Measurements from ENCODE around the gene VTA1. TPM values are rescaled to one million over a fixed set of nuclear protein-coding genes. Genes with fewer than 3 reads are reported as not detected.
A peak's percentile ranks its signal among the peaks of the same experiment; 100 is the strongest.

VTA1 gene
- total and polyA plus RNA-seq, 2 of the 13 experiments (the other 11 are each of a cell fraction or from before 2014, with no cell fraction given): 70.7 to 89.1 TPM

GRCh38 chr6:142146828-142147662, at the start of gene VTA1, which contains the start of gene NMBR (continued):
- TF ChIP-seq MAFK (conservative IDR thresholded peaks at IDR 0.05 in 1 of 2, IDR thresholded peaks at IDR 0.05 in 1 of 2; ENCODE audit: low read length in 2 of 2) (no peak), CREB1 (IDR thresholded peaks at IDR 0.05) (peak; percentile 78), CREB1 (CRISPR knock-in tag; IDR thresholded peaks at IDR 0.05) (peak; percentile 96), ZNF256 (CRISPR knock-in tag; conservative IDR thresholded peaks at IDR 0.05) (0 out of 2 replicates have a peak, but pooled peaks have one; percentile 43), CBX2 (IDR thresholded peaks at IDR 0.05; ENCODE audit: low read depth, low read length) (no peak; the same call in 1 of the 2 replicates), CBX2 (CRISPR knock-in tag; IDR thresholded peaks at IDR 0.05; ENCODE audit: low read depth) (peak; percentile 87), ZNF264 (CRISPR knock-in tag; IDR thresholded peaks at IDR 0.05) (peak; percentile 84), CHCHD3 (CRISPR knock-in tag; IDR thresholded peaks at IDR 0.05) (peak; percentile 83; the same call in 1 of the 2 replicates), ZNF362 (CRISPR knock-in tag; IDR thresholded peaks at IDR 0.05; ENCODE audit: borderline replicate concordance) (peak; percentile 66; the same call in 1 of the 2 replicates), ZNF12 (CRISPR knock-in tag; IDR thresholded peaks at IDR 0.05) (0 out of 2 replicates have a peak, but pooled peaks have one; percentile 38), SKI (IDR thresholded peaks at IDR 0.05; ENCODE audit: partially characterized antibody) (peak; percentile 8), KLF13 (CRISPR knock-in tag; IDR thresholded peaks at IDR 0.05) (peak; percentile 95; the same call in 1 of the 2 replicates), PRDM15 (CRISPR knock-in tag; IDR thresholded peaks at IDR 0.05) (no peak; the same call in 1 of the 2 replicates)
- TF ChIP-seq, protein P1, sequence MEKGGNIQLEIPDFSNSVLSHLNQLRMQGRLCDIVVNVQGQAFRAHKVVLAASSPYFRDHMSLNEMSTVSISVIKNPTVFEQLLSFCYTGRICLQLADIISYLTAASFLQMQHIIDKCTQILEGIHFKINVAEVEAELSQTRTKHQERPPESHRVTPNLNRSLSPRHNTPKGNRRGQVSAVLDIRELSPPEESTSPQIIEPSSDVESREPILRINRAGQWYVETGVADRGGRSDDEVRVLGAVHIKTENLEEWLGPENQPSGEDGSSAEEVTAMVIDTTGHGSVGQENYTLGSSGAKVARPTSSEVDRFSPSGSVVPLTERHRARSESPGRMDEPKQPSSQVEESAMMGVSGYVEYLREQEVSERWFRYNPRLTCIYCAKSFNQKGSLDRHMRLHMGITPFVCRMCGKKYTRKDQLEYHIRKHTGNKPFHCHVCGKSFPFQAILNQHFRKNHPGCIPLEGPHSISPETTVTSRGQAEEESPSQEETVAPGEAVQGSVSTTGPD (CRISPR knock-in tag; IDR thresholded peaks at IDR 0.05): no peak
- TF ChIP-seq, protein P2, sequence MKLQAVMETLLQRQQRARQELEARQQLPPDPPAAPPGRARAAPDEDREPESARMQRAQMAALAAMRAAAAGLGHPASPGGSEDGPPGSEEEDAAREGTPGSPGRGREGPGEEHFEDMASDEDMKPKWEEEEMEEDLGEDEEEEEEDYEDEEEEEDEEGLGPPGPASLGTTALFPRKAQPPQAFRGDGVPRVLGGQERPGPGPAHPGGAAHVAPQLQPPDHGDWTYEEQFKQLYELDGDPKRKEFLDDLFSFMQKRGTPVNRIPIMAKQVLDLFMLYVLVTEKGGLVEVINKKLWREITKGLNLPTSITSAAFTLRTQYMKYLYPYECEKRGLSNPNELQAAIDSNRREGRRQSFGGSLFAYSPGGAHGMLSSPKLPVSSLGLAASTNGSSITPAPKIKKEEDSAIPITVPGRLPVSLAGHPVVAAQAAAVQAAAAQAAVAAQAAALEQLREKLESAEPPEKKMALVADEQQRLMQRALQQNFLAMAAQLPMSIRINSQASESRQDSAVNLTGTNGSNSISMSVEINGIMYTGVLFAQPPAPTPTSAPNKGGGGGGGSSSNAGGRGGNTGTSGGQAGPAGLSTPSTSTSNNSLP (IDR thresholded peaks at IDR 0.05; ENCODE audit: low read depth, low read length): 0 out of 2 replicates have a peak, but pooled peaks have one; percentile 56
- TF ChIP-seq, protein P3, sequence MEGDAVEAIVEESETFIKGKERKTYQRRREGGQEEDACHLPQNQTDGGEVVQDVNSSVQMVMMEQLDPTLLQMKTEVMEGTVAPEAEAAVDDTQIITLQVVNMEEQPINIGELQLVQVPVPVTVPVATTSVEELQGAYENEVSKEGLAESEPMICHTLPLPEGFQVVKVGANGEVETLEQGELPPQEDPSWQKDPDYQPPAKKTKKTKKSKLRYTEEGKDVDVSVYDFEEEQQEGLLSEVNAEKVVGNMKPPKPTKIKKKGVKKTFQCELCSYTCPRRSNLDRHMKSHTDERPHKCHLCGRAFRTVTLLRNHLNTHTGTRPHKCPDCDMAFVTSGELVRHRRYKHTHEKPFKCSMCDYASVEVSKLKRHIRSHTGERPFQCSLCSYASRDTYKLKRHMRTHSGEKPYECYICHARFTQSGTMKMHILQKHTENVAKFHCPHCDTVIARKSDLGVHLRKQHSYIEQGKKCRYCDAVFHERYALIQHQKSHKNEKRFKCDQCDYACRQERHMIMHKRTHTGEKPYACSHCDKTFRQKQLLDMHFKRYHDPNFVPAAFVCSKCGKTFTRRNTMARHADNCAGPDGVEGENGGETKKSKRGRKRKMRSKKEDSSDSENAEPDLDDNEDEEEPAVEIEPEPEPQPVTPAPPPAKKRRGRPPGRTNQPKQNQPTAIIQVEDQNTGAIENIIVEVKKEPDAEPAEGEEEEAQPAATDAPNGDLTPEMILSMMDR (CRISPR knock-in tag; IDR thresholded peaks at IDR 0.05): peak; percentile 99
- TF ChIP-seq, protein P4, sequence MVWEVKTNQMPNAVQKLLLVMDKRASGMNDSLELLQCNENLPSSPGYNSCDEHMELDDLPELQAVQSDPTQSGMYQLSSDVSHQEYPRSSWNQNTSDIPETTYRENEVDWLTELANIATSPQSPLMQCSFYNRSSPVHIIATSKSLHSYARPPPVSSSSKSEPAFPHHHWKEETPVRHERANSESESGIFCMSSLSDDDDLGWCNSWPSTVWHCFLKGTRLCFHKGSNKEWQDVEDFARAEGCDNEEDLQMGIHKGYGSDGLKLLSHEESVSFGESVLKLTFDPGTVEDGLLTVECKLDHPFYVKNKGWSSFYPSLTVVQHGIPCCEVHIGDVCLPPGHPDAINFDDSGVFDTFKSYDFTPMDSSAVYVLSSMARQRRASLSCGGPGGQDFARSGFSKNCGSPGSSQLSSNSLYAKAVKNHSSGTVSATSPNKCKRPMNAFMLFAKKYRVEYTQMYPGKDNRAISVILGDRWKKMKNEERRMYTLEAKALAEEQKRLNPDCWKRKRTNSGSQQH (CRISPR knock-in tag; IDR thresholded peaks at IDR 0.05; ENCODE audit: low read depth): peak; percentile 65

Data from HepG2 (cell line).